Measurements from ENCODE around the gene ZNG1A. TPM values are rescaled to one million over a fixed set of nuclear protein-coding genes. Genes with fewer than 3 reads are reported as not detected.
"Not testable (repeated sequence)": the region's sequence is repeated elsewhere in the genome, so short reads cannot be mapped to it uniquely, and the experiment has no call there.

Gene ZNG1A
- total RNA-seq, 4 donors from 2014 or later = 23.3 to 45.3 (median 40.6) TPM

DNA sequence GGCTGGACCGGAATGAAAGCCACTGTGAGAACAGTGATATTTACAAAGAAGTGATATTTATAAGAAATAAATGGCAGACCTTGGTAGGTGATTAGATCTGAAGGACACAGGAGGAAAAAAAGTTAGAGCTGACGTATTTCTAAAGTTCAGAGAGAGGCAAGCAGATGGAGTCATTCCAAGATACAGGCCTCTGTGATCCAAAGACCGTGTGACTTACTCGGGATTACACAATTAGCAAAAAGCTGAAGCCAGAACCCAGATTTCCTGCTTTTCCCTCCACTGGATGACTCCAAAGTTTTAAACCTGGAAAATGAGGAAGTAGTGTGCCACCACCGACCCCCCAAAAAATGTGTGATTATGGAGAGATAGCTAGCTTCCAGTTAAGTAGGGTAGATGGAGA, 32.7 kb upstream of the ZNG1A start:
- H3K27me3 ChIP-seq = no peaks in the 10 kb centered on the region
- H3K4me1 ChIP-seq = peaks cover 0 to 8% of the 10 kb centered on the region in 2 donors
- no peaks in the 10 kb centered on the region for H3K36me3 ChIP-seq
- no peaks in the 10 kb centered on the region for H3K9me3 ChIP-seq
- intact Hi-C loops (cut with DNase I; ENCODE audit: low total_unique reads) = no loop called here
- H3K4me3 ChIP-seq = no peak overlapping the region
- DNase-seq = peak in 1 of 2 donors; percentile 44
- H3K27ac ChIP-seq = peak overlapping the region; percentile 53 to 55
- TF ChIP-seq, protein P1, sequence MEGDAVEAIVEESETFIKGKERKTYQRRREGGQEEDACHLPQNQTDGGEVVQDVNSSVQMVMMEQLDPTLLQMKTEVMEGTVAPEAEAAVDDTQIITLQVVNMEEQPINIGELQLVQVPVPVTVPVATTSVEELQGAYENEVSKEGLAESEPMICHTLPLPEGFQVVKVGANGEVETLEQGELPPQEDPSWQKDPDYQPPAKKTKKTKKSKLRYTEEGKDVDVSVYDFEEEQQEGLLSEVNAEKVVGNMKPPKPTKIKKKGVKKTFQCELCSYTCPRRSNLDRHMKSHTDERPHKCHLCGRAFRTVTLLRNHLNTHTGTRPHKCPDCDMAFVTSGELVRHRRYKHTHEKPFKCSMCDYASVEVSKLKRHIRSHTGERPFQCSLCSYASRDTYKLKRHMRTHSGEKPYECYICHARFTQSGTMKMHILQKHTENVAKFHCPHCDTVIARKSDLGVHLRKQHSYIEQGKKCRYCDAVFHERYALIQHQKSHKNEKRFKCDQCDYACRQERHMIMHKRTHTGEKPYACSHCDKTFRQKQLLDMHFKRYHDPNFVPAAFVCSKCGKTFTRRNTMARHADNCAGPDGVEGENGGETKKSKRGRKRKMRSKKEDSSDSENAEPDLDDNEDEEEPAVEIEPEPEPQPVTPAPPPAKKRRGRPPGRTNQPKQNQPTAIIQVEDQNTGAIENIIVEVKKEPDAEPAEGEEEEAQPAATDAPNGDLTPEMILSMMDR (IDR thresholded peaks at IDR 0.05) = no peak
- no peak for TF ChIP-seq POLR2A (IDR thresholded peaks at IDR 0.05)

DNA sequence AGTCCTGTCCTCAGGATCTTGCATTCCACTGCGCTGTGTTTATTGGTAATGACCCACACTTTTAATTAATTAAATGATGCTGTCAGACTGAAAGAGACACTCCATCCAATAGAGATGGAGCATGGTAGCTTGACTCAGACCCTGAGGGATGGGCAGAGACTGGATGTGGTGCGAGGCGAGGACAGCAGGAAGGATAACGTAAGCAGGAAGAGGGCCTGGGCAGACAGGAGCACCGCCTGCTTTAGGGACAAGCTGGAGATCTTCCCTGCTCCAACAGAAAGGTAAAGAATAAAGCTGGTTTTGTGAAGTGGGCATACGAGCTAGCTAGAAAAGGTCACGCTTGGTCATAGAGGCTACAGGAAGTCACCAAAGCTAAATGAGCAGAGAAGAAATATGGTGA, 32.2 kb upstream of the ZNG1A start:
- no peak for DNase-seq
- Histone ChIP-seq H3K4me1 (peaks cover 0 to 8% of the 10 kb centered on the region in 2 donors), H3K9me3 (no peaks in the 10 kb centered on the region), H3K27ac (peak overlapping the region; percentile 4 to 53), H3K36me3 (no peaks in the 10 kb centered on the region), H3K27me3 (no peaks in the 10 kb centered on the region), H3K4me3 (no peak overlapping the region)
- intact Hi-C loops (cut with DNase I; ENCODE audit: low total_unique reads) = no loop called here
- TF ChIP-seq, protein P1 (IDR thresholded peaks at IDR 0.05) = no peak
- TF ChIP-seq POLR2A (IDR thresholded peaks at IDR 0.05) = no peak

DNA sequence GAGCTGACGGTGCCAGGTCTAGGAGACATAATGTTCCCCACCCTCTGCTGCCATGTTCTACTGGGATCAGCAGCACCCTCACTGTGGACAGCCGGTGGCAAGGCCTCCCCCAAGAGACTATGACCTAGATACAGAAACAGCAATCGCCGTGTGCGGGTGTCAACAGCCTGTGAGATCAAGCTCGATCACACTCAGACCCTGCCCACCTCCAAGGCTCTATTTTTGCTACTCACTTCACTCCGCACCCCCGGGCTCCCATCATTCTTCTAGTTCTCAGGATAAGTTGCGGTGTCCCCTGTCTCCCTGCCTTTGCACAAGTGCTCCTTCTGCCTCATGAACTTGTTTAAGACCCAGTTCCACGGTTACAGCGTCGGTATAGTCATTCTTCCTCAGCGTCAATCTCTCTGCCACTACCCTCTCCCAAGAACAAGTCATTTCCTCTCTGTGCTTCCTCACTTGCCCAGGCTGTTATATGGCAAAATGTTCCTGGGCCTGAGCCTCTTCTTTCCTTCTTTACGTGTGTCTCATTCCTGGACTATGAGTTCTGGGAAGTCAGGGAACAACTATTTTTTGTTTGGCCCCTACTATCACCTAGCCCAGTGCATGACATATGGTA, 30.4 kb upstream of the ZNG1A start:
- Histone ChIP-seq H3K9me3 (no peaks in the 10 kb centered on the region), H3K27me3 (no peaks in the 10 kb centered on the region), H3K27ac (no peak overlapping the region), H3K36me3 (no peaks in the 10 kb centered on the region), H3K4me1 (no peaks in the 10 kb centered on the region), H3K4me3 (no peak overlapping the region)
- TF ChIP-seq, protein P1 (IDR thresholded peaks at IDR 0.05) = no peak
- intact Hi-C loops (cut with DNase I; ENCODE audit: low total_unique reads) = no loop called here
- no peak for DNase-seq

DNA sequence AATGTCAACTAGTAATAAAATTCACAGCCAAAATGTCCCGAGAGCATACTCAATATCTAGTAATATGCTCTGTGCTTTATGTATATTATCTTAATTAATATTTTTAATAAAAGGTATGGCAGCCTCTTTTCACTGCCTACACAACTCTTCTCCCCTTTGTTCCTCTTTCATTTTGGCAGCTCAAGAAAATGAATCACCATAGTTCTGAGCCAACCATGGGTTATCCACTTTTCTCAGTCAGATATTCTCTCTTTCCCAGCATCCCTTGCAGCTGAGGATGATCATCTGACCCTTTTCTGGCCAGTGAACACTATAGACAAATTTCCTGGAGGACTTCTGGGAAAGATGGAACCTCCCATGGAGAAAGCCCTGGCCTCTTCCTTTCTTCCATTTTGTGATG, 27.6 kb upstream of the ZNG1A start:
- DNase-seq = no peak
- intact Hi-C loops (cut with DNase I; ENCODE audit: low total_unique reads) = no loop called here
- Histone ChIP-seq H3K36me3 (no peaks in the 10 kb centered on the region), H3K27me3 (no peaks in the 10 kb centered on the region), H3K4me3 (no peak overlapping the region), H3K27ac (no peak overlapping the region), H3K9me3 (no peaks in the 10 kb centered on the region), H3K4me1 (no peaks in the 10 kb centered on the region)
- TF ChIP-seq POLR2A (IDR thresholded peaks at IDR 0.05) = no peak
- TF ChIP-seq, protein P1 (IDR thresholded peaks at IDR 0.05) = no peak

DNA sequence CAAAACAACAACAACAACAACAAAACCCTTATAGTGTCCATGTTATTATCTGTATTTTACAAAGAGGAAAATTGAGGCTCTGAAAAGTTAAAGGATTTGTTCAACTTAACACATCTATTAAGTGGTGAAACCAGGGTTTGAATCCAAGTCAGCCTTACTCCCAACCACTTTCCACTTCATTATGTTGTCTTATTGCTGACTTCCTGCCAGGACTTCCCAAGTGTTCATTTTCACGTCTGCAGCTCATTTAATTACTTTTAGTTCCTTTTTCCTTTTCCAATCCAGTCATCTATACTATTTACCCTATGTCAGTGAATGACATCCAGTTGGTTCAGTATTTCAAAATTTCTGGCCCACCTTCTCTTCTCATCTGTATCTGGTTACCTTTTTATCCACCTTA, 20.7 kb upstream of the ZNG1A start:
- H3K27ac ChIP-seq; H3K9me3 ChIP-seq; H3K4me1 ChIP-seq; H3K4me3 ChIP-seq; H3K36me3 ChIP-seq; intact Hi-C loops (cut with DNase I; ENCODE audit: low total_unique reads); H3K27me3 ChIP-seq; DNase-seq: not testable (repeated sequence)

DNA sequence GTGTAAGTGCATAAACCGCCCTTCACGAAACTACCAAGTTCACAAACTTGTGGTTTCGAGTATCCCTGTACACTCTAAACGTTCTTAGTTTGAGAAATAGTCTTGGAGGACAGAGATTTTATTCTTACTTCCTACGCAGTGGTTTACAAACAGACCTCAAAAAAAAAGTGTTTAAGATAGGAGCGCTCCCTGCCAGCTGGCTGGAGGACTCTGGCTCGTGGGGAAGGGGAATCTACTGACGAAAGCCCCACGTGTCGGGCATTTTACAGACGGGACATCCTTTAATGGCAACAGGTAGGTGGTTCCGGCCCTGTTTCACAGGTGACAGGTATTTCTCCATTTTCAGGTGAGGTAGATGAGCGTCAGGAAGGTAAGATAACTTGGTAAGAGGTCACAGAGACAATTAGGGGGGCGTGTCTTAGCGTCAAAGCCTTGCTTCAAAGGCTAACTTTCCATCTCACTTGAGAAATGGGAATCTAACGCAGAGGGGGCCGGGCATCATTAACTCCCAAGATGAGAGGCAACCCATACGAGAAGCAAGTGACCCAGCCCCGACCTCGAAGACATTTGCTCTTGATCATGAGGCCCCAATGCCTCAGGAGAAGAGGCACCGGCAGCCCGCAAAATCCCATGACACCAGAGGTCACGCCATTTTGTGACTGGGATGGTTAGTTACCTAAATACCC, 573 bp downstream of the ZNG1A start:
- DNase-seq = peak in 1 of 2 donors; percentile 13
- H3K4me3 ChIP-seq; intact Hi-C loops (cut with DNase I; ENCODE audit: low total_unique reads); H3K27me3 ChIP-seq; H3K9me3 ChIP-seq; H3K4me1 ChIP-seq; H3K36me3 ChIP-seq: not testable (repeated sequence)
- peak overlapping the region in 1 of 2 donors; percentile 10 for H3K27ac ChIP-seq

DNA sequence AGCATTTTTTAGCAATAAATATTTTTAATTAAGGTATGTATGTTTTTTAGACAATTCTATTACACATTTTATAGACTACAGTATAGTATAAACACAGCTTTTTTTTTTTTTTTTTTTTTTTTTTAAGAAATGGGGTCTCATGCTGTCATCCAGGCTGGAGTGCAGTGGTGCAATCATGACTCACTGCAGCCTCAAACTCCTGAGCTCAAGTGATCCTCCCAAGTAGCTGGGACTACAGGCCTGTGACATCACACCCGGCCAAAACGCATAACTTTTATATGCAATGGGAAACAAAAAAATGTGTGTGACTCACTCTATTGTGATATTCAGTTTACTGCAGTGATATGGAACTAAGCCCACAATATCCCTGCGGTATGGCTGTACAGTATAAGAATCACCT, 9.1 kb downstream of the ZNG1A start:
- H3K27me3 ChIP-seq; H3K4me3 ChIP-seq; intact Hi-C loops (cut with DNase I; ENCODE audit: low total_unique reads); H3K36me3 ChIP-seq; H3K4me1 ChIP-seq; H3K27ac ChIP-seq; DNase-seq; H3K9me3 ChIP-seq: not testable (repeated sequence)

DNA sequence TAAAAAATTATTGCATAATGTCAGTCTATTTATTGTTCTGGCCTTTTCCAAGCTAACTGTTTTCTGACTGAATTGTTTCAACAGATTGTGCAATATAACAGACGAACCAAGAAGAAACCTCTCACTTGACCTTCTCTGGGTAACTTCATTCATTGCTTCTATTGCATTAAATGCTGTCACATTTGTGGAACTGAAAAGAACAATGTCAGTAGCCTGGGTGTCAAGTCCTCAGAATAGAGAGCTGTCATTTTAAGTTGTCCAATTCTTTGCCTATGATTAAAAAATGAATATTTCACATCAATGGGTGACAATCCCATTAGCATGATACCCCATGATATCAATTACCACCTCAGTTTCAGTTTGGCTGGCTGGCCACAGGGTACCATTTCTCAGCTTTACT, 19.0 kb downstream of the ZNG1A start:
- intact Hi-C loops (cut with DNase I; ENCODE audit: low total_unique reads); H3K36me3 ChIP-seq; H3K4me3 ChIP-seq; H3K27me3 ChIP-seq; H3K9me3 ChIP-seq; H3K4me1 ChIP-seq; DNase-seq; H3K27ac ChIP-seq: not testable (repeated sequence)

DNA sequence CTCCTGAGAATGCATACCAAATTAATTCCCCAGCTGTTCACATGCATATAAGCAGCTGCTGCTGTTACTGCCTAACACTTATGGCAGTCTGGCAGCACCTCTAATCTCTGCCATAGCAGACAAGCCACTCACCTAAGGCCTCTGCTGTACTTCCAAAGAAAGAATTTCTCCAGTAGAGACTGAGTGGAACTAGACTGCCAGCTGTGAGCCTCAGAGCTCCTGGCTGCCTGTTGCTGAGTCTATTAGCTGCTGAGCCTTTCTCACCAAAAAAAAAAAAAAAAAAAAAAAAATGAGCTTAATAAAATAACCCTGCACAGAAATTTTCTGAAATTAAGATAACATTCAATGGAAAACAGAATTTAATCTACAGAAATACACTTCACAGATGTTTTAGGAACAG, 27.7 kb downstream of the ZNG1A start:
- H3K27me3 ChIP-seq; H3K27ac ChIP-seq; H3K9me3 ChIP-seq; intact Hi-C loops (cut with DNase I; ENCODE audit: low total_unique reads); DNase-seq; H3K36me3 ChIP-seq; H3K4me1 ChIP-seq; H3K4me3 ChIP-seq: not testable (repeated sequence)

Data from uterus (tissue), 4 donors.